Stimulated activated CD8-positive, alpha-beta memory T cell treated with anti-CD3 and anti-CD28 coated beads, Interleukin-2, amount 100 ng/mL, for 48 hours (primary cell): ENCODE results near the gene CLDN14.

Source experiments
- DNase-seq, 2 donors: peaks; one replicate each; pipeline ENCODE4 v3.0.0-alpha.2; 2020; ENCODE audit warnings: low read depth in 2 of 2

The CLDN14 gene

DNA sequence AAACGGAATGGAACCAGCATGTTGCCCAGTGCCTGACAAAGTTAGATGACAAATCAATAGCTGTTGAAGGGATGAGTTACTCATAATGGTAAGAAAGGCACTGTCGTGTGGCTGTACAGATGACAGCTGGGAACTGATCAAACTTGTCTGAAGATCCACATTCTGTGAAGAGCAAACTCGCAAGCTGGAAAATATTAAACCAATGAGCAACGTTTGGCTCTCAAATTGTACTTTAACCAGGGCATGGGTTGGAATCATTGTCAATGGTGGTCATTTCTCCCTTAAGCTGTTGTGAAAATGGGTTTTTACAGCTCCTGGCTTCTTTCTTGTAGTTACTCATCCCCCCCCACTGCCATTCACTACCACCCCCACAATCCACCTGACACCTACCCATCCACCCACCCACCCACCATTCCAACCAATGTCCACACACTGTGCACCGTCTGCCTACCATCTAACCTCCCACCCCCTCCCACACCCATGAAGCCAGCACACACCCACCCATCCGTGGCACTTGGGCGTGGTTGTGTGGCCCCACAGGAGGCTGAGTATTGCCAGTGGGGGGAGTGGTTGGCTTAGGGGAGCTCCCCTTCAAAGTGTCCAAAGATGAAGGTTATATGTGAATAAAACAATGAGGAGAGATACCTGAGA is 46.7 kb downstream of the CLDN14 start:
- no peak for DNase-seq

GRCh38 chr21:36431252-36431651 is 48.7 kb downstream of the CLDN14 start:
- no peak for DNase-seq

DNA sequence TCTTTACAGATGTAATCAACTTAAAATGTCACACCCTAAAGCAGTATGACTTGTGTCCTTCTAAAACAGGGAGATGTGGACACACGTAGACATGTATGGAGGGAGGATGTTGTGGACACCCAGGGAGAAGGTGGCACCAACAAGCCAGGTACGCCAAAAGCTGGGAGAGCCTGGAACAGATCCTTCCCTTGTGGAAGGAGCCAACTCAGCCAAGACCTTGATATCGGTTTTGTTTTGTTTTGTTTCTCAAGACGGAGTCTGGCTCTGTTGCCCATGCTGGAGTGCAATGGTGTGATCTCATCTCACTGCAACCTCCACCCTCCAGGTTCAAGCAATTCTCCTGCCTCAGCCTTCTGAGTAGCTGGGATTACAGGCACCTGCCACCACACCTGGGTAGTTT is 49.1 kb downstream of the CLDN14 start:
- no peak for DNase-seq

- DNase-seq = peak; percentile 65 to 69
Measured at GRCh38 chr21:36429947-36430546, 49.9 kb downstream of the CLDN14 start.

DNA sequence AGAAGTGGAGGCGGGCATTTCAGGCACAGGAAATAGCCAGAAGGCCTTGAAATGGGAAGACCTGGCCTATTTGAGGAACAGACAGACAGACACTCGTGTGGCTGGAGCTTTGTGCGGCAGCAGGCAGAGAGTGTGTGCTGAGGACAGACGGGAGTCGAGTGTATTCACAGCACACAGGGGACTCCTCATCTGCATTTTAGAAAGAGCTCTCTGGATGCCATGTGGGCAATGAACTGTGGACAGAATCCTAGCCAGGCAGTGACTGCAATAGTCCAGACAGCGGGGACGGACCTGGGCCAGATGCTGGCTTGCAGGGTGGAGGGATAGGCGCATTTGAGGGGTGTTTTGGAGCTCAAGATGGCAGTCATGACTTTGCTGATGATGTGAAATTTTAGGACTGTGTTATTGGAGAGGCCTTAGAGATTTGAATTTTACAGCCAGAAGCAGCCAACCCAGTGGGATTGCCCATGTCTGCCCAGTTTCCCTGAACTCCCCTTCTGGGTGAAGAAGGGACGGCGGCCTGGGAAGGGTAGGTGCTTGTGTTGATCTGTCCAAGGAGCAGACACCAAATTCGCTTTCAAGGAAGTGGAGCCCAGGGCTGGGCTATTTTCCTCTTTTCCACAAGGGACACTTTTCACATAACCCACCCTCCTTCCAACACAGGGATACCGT is 51.0 kb downstream of the CLDN14 start:
- no peak for DNase-seq

DNA sequence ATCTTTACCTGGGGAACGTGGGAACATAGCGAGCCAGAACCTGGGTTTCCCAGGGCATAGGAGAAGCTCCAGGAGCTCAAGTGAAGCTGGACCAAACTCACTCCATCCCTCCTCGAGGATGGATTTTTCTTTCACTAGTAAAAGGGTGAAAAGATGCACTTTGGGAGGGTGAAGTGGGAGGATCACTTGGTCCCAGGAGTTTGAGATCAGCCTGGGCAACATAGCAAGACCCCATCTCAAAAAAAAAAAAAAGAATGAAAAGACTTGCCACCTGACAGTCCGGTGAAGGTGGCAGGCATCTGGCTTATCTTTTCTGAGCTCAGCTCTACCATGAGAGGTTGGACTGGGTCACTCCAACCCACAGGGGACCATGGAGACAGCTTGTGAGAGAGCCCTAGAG is 52.4 kb downstream of the CLDN14 start:
- no peak for DNase-seq

DNA sequence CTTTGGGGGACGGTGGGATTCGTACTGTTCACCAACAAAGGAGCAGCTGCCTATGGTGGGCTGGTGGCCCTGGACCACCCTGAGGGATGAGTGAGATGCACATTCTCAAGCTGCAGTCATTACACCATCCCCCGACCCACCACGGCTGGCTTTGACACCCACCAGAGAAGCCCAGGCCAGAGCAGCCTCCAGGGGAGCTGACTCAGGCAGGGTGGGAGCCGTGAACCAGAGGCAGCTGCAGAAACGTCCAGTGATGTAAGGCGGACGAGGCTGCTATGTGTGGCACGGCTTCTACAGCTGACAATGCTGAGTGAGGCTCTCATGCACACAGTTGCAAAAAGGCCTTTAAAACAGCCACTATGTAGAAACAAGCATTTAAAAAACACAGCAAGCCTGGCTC is 54.6 kb downstream of the CLDN14 start:
- DNase-seq = no peak

GRCh38 chr21:36424592-36424991 is 55.3 kb downstream of the CLDN14 start:
- no peak for DNase-seq

DNA sequence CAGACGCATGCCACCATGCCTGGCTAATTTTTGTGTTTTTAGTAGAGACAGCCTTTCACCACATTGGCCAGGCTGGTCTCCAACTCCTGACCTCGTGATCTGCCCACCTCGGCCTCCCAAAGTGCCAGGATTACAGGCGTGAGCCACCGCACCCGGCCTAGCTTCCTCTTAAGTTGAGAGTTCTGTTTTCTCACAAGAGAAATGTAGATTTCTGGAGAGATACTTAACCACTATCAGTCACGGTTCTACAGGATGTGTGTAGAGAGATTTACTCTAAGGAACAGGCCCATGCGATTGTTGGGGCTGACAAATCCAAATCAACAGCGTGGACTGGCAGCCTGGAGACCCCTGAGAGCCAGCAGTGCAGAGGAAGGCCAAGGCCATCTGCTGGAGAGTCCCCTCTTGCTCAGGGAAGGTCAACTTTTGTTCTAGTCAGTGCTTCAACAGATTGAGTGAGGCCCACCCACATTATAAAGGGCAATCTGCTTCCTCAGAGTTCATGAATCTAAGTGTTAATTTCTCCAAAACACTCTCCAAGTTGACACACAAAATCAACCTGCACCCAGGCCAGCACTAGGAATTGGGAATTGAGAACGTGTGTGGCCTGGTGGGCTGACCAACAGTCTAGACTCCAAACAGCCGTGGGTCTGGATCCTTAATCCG is 56.0 kb downstream of the CLDN14 start:
- no peak for DNase-seq

DNA sequence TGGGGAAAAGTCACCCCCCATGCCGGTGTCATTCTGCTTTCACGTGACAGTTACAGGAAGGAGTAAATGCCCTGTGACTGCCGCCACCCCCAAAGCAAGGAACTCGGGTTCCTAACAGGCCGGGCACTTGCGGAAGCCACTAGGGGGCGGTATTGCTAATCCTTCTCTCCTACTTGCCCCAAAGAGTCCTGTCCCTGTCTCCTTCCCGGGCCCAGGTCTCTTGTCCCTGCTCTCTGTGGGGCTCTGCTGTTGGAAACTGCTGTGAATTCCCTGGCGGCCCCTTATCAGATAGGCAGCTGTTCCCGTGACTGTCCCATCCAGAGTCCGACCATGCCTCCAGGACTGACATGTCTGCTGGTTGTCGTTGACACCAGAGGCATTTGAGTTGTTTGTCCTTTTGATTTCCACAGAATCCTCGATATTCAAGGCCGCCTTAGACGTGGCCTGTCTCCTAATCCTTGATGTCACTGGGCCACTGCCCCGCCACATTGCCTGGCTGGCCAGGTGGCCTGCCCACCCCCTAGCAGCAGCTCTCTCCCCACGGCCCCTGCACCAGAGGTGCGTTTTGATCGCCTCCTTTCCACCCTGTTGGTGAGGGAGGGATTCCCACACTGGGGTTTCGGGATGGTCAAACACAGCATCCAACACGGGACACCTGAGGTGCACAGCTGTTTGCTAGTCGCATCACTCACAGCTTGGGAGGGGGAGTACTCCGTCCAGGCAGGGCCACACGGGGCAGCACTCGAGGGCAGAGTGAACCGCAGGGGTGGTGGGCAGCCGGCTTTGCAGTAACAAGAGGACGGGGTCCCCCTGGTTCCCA is 57.4 kb downstream of the CLDN14 start:
- peak in 1 of 2 donors; percentile 30 for DNase-seq

GRCh38 chr21:36420571-36421339 is 59.2 kb downstream of the CLDN14 start:
- DNase-seq = no peak

DNA sequence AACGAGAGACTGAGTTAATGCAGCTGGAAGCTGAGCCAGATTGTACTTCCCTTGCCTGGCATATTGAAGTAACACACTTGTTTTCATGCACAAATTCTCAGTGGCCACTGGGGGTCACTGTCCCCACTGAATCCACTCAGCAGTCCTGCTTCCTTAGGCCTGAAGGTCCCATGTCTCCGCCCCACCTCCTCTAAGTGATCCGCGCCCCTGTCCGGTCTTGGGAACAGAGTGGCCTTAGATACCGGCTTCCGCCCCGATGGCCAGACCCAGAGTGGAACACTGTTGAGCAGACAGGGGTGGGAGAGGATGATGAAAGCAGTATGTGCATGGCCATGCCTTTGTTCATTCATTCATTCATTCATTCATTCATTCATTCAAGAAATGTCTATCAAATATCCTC is 59.9 kb downstream of the CLDN14 start:
- DNase-seq = peak; percentile 14 to 43

DNA sequence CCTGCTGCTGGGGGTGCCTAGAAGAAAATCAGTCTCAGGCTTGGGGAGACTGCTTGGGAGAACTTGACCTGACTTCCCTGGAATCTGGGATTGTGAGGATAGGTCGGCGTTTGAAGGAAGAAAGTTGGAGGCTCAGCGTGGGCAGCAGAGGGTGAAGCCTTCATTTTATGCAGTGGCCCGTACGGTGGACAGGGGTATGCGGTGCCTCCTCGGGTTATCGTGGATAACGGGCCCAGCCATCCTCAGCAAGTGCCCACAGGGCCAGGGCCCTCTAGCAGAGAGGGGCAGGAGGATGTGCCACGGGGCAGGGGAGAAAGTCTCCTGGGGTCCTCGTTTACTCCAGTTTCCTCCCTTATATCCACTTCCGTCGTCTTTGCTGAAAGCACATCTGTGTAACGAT is 60.7 kb downstream of the CLDN14 start:
- no peak for DNase-seq

DNA sequence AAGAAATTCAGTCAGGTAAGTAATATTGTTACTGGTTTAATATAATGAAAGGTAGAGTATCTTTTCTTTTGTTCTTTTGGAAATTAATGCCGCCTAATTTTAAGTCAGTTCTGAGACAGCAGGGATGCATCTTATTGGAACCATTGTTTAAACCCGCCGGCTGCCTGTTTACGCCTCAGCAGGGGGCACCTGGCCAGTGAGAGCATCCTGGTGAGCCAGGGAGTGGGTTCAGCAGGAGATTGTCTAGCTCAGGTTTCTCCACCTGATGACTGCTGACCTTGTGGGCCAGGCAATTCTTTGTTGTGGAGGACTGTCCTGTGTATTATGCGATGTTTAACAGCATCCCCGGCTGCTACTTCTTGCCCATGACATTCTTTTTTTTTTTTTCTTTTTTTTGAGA is 64.5 kb downstream of the CLDN14 start:
- DNase-seq = no peak

DNA sequence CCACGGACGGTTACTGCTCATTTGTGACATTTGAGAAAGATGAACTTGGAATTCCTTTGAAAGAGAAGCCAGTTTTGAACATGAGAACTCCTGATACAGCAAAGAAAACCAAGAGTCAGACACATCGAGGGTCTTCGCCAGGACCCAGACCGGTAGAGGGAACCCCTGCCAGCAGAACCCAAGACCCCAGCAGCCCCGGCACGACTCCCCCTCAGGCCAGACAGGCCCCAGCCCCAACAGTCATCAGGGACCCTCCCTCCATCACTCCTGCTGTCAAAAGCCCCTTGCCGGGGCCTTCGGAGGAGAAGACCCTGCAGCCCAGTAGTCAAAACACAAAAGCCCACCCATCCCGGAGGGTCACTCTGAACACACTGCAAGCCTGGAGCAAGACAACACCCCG is 67.0 kb downstream of the CLDN14 start:
- no peak for DNase-seq

- no peak for DNase-seq
Measured at GRCh38 chr21:36411301-36411700, 68.6 kb downstream of the CLDN14 start.
